Right atrium auricular region (tissue), 2 donors: ENCODE data around the gene NF2. TPM values are rescaled to one million over a fixed set of nuclear protein-coding genes. Genes with fewer than 3 reads are reported as not detected.

Experiments
- DNase-seq: peaks from one replicate; pipeline ENCODE4 v3.0.0-alpha.2; 2019; ENCODE audit warnings: low spot score
- H3K27ac ChIP-seq, 2 donors: fragments of 200-600 bp; sonication (generic); 1 replicate in 1 of 2; 2 replicates in 1 of 2; pipeline ENCODE4 v1.5.1; 2016 to 2019
- H3K27me3 ChIP-seq, 2 donors: fragments of 200-600 bp; sonication (generic); one replicate each; pipeline versions ENCODE4 v1.5.1 to v1.6.0; 2017 to 2019
- H3K36me3 ChIP-seq: fragments of 200-600 bp; sonication (generic); one replicate; pipeline ENCODE4 v1.5.1; 2016
- H3K4me1 ChIP-seq, 2 donors: fragments of 200-600 bp; sonication (generic); one replicate each; pipeline versions ENCODE4 v1.5.1 to v1.6.0; 2017 to 2019
- H3K4me3 ChIP-seq, 2 donors: fragments of 200-600 bp; sonication (generic); 1 replicate in 1 of 2; 2 replicates in 1 of 2; pipeline ENCODE4 v1.5.1; 2017 to 2019; ENCODE audit warnings: mild to moderate bottlenecking in 1 of 2, moderate library complexity in 1 of 2
- H3K9me3 ChIP-seq, 2 donors: fragments of 200-600 bp; sonication (generic); one replicate each; pipeline ENCODE4 v1.5.1; 2019
- CTCF ChIP-seq, 2 donors: fragments of 200-600 bp; sonication (generic); IDR thresholded peaks; one replicate each; pipeline ENCODE4 v1.5.1; 2019; ENCODE audit warnings: antibody characterized with exemption in 2 of 2
- total RNA-seq, 2 donors: library from RNA; depleted of rRNA; stranded (reverse); fragments of >200 nt; gene quantifications; one replicate each; pipeline ENCODE4 v1.1.0, GENCODE V29; 2016

Gene NF2
- total RNA-seq, 2 donors from 2014 or later = 45.8 to 52.5 TPM

- H3K36me3 ChIP-seq = no peaks in the 10 kb centered on the region
- no peak for TF ChIP-seq CTCF (IDR thresholded peaks at IDR 0.05)
- H3K27me3 ChIP-seq = peaks cover 0 to 23% of the 10 kb centered on the region in 2 donors
- H3K9me3 ChIP-seq = no peaks in the 10 kb centered on the region
- H3K4me1 ChIP-seq = peaks cover 0 to 8% of the 10 kb centered on the region in 2 donors
- peak overlapping the region in 1 of 2 donors; percentile 5 for H3K4me3 ChIP-seq
- H3K27ac ChIP-seq = no peak overlapping the region
- no peak for DNase-seq
Observed at GRCh38 chr22:29718949-29719898, 115.8 kb downstream of the NF2 start.

GRCh38 chr22:29719899-29720645 lies 116.6 kb downstream of the NF2 start, which contains the start of gene CABP7:
CABP7 (plus strand) TSS chr22:29720003; CDS start chr22:29720425, 422 bp downstream.
- Histone ChIP-seq H3K36me3 (no peaks in the 10 kb centered on the region), H3K27ac (no peak within 1 kb of the TSS), H3K4me1 (peaks cover 0 to 8% of the 10 kb centered on the region in 2 donors), H3K27me3 (peaks cover 0 to 23% of the 10 kb centered on the region in 2 donors), H3K4me3 (peak within 1 kb of the TSS in 1 of 2 donors; percentile 26), H3K9me3 (no peaks in the 10 kb centered on the region)
- DNase-seq = no peak
- TF ChIP-seq CTCF (IDR thresholded peaks at IDR 0.05) = no peak

GRCh38 chr22:29720811-29721323 lies 117.4 kb downstream of the NF2 start:
- no peaks in the 10 kb centered on the region for H3K36me3 ChIP-seq
- H3K4me3 ChIP-seq = peak overlapping the region in 1 of 2 donors; percentile 26
- H3K4me1 ChIP-seq = peaks cover 0 to 8% of the 10 kb centered on the region in 2 donors
- H3K27ac ChIP-seq = no peak overlapping the region
- no peaks in the 10 kb centered on the region for H3K9me3 ChIP-seq
- TF ChIP-seq CTCF (IDR thresholded peaks at IDR 0.05) = no peak
- peaks cover 0 to 23% of the 10 kb centered on the region in 2 donors for H3K27me3 ChIP-seq
- DNase-seq = no peak

GRCh38 chr22:29722151-29722550 lies 118.7 kb downstream of the NF2 start:
- no peak for TF ChIP-seq CTCF (IDR thresholded peaks at IDR 0.05)
- Histone ChIP-seq H3K27me3 (peaks cover 0 to 23% of the 10 kb centered on the region in 2 donors), H3K27ac (no peak overlapping the region), H3K4me3 (no peak overlapping the region), H3K36me3 (no peaks in the 10 kb centered on the region), H3K9me3 (no peaks in the 10 kb centered on the region), H3K4me1 (peaks cover 0 to 8% of the 10 kb centered on the region in 2 donors)
- no peak for DNase-seq

- H3K4me3 ChIP-seq = no peak overlapping the region
- no peaks in the 10 kb centered on the region for H3K9me3 ChIP-seq
- no peak for TF ChIP-seq CTCF (IDR thresholded peaks at IDR 0.05)
- no peak overlapping the region for H3K27ac ChIP-seq
- no peak for DNase-seq
- peaks cover 0 to 8% of the 10 kb centered on the region in 2 donors for H3K4me1 ChIP-seq
- no peaks in the 10 kb centered on the region for H3K36me3 ChIP-seq
- peaks cover 0 to 23% of the 10 kb centered on the region in 2 donors for H3K27me3 ChIP-seq
Observed at GRCh38 chr22:29722587-29722986, 119.2 kb downstream of the NF2 start.
